Gastrocnemius medialis (tissue), 4 donors: ENCODE measurements around the gene MAP2K7.

Source experiments
- CTCF ChIP-seq, 5 experiments: fragments of 450-650 bp in 3 of 5; fragments of 200-600 bp in 2 of 5; sonication (generic) in 2 of 5; IDR thresholded peaks in 4 of 5; conservative IDR thresholded peaks in 1 of 5; 1 replicate in 4 of 5; 2 replicates in 1 of 5; pipeline ENCODE4 v1.5.1; 2016 to 2019; ENCODE audit warnings: antibody characterized with exemption in 5 of 5, mild to moderate bottlenecking in 3 of 5, moderate library complexity in 3 of 5
- POLR2A ChIP-seq, 2 donors: fragments of 450-650 bp; IDR thresholded peaks; one replicate each; pipeline ENCODE4 v1.6.1; 2017; ENCODE audit warnings: antibody characterized with exemption in 2 of 2, mild to moderate bottlenecking in 2 of 2, moderate library complexity in 2 of 2

GRCh38 chr19:7961920-7962626, 58.4 kb downstream of the MAP2K7 start:
- TF ChIP-seq CTCF (IDR thresholded peaks at IDR 0.05 in 4 of 5, conservative IDR thresholded peaks at IDR 0.05 in 1 of 5) (no peak), POLR2A (IDR thresholded peaks at IDR 0.05) (no peak)
